ENCODE results near the gene TMEM91. TPM values are rescaled to one million over a fixed set of nuclear protein-coding genes. Genes with fewer than 3 reads are reported as not detected.

The TMEM91 gene
- total RNA-seq, 1 experiment from 2014 or later, result 5.3 TPM

DNA sequence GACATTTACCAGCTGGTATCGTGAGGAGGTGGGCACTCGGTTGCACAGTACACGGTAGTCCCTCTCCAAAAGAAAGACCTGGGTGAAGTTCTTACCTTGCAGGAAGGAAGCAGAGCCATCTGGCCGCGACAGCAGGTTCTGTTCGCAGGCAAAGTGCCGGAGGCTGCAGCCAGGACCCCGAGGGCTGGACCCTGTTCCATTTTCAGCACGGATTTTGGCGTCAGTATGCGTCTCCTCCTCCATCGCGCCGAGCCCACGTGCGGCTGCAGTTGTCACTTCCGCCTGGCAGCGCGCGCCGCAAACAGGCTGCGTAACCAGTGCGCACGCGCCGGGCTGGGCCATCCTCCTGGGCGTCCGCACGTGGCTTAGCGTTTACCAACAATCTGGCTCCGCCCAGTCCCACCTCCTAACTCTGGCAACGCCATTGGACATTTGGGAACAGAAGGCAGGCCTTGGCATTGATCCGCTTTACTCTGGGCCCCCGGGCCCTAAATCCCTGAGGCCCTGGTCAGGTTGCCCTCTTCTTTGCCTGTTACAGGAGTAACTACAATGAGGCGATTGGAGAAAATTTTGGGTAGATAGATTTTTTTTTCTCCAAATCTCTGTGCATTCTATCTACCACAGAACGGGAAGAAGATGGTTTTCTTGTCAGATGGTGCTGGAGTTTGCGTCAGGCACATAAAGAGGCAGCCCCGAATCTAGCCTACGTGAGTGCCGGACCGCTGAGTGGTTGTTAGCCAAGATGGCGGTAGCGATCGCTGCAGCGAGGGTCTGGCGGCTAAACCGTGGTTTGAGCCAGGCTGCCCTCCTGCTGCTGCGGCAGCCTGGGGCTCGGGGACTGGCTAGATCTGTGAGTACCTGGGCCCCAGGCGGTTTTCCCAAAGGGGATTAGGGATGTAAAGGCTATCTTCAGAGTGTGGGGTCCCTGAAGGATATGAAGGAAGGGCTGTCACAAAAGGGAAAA lies 21.0 kb downstream of the TMEM91 start, which contains the start of the genes BCKDHA and EXOSC5 (continued):
- TF ChIP-seq ZNF425 (CRISPR knock-in tag; conservative IDR thresholded peaks at IDR 0.05), result no peak
- no peak for TF ChIP-seq PRRX2 (CRISPR knock-in tag; IDR thresholded peaks at IDR 0.05)
- TF ChIP-seq ZNF263 (CRISPR knock-in tag; IDR thresholded peaks at IDR 0.05; ENCODE audit: low read depth), result no peak
- no peak for TF ChIP-seq ZNF416 (CRISPR knock-in tag; IDR thresholded peaks at IDR 0.05)
- no peak for TF ChIP-seq MXD4 (CRISPR knock-in tag; IDR thresholded peaks at IDR 0.05; ENCODE audit: borderline replicate concordance)
- TF ChIP-seq OVOL2 (CRISPR knock-in tag; IDR thresholded peaks at IDR 0.05; ENCODE audit: borderline replicate concordance), result no peak
- peak; percentile 12 for TF ChIP-seq FOXP4 (CRISPR knock-in tag; IDR thresholded peaks at IDR 0.05)
- TF ChIP-seq, protein P1, sequence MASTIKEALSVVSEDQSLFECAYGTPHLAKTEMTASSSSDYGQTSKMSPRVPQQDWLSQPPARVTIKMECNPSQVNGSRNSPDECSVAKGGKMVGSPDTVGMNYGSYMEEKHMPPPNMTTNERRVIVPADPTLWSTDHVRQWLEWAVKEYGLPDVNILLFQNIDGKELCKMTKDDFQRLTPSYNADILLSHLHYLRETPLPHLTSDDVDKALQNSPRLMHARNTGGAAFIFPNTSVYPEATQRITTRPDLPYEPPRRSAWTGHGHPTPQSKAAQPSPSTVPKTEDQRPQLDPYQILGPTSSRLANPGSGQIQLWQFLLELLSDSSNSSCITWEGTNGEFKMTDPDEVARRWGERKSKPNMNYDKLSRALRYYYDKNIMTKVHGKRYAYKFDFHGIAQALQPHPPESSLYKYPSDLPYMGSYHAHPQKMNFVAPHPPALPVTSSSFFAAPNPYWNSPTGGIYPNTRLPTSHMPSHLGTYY (CRISPR knock-in tag; IDR thresholded peaks at IDR 0.05), result no peak
- TF ChIP-seq TP53 (CRISPR knock-in tag; IDR thresholded peaks at IDR 0.05), result no peak
- no peak for TF ChIP-seq E2F1 (CRISPR knock-in tag; IDR thresholded peaks at IDR 0.05)
- no peak for TF ChIP-seq ESRRA (CRISPR knock-in tag; IDR thresholded peaks at IDR 0.05; ENCODE audit: borderline replicate concordance)
- TF ChIP-seq RORB (CRISPR knock-in tag; IDR thresholded peaks at IDR 0.05), result no peak
- TF ChIP-seq NR1H2 (CRISPR knock-in tag; IDR thresholded peaks at IDR 0.05), result no peak
- peak; percentile 58; the same call in 1 of the 2 replicates for TF ChIP-seq TEAD1 (CRISPR knock-in tag; IDR thresholded peaks at IDR 0.05)
- TF ChIP-seq AFF4 (CRISPR knock-in tag; IDR thresholded peaks at IDR 0.05; ENCODE audit: borderline replicate concordance), result no peak
- TF ChIP-seq ZNF396 (CRISPR knock-in tag; IDR thresholded peaks at IDR 0.05; ENCODE audit: borderline replicate concordance), result no peak
- TF ChIP-seq MYBL2 (CRISPR knock-in tag; IDR thresholded peaks at IDR 0.05), result no peak; the same call in 1 of the 2 replicates
- no peak for TF ChIP-seq FOXJ3 (CRISPR knock-in tag; IDR thresholded peaks at IDR 0.05; ENCODE audit: borderline replicate concordance)
- TF ChIP-seq, protein P2, sequence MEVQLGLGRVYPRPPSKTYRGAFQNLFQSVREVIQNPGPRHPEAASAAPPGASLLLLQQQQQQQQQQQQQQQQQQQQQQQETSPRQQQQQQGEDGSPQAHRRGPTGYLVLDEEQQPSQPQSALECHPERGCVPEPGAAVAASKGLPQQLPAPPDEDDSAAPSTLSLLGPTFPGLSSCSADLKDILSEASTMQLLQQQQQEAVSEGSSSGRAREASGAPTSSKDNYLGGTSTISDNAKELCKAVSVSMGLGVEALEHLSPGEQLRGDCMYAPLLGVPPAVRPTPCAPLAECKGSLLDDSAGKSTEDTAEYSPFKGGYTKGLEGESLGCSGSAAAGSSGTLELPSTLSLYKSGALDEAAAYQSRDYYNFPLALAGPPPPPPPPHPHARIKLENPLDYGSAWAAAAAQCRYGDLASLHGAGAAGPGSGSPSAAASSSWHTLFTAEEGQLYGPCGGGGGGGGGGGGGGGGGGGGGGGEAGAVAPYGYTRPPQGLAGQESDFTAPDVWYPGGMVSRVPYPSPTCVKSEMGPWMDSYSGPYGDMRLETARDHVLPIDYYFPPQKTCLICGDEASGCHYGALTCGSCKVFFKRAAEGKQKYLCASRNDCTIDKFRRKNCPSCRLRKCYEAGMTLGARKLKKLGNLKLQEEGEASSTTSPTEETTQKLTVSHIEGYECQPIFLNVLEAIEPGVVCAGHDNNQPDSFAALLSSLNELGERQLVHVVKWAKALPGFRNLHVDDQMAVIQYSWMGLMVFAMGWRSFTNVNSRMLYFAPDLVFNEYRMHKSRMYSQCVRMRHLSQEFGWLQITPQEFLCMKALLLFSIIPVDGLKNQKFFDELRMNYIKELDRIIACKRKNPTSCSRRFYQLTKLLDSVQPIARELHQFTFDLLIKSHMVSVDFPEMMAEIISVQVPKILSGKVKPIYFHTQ (CRISPR knock-in tag; IDR thresholded peaks at IDR 0.05), result no peak
- TF ChIP-seq JAZF1 (CRISPR knock-in tag; IDR thresholded peaks at IDR 0.05), result no peak
- no peak for TF ChIP-seq ZNF121 (CRISPR knock-in tag; IDR thresholded peaks at IDR 0.05)
- no peak for TF ChIP-seq RELA (CRISPR knock-in tag; IDR thresholded peaks at IDR 0.05; ENCODE audit: borderline replicate concordance)
- TF ChIP-seq TEAD4 (CRISPR knock-in tag; IDR thresholded peaks at IDR 0.05), result no peak
- no peak for TF ChIP-seq NFATC4 (CRISPR knock-in tag; IDR thresholded peaks at IDR 0.05)
- no peak for TF ChIP-seq IRF2 (CRISPR knock-in tag; IDR thresholded peaks at IDR 0.05; ENCODE audit: borderline replicate concordance, low read depth)

Data from WTC11 (cell line).